HL-60/S4 (cell line): ENCODE measurements around the gene FBXO34.
"Not testable (repeated sequence)": the region's sequence is repeated elsewhere in the genome, so short reads cannot be mapped to it uniquely, and the experiment has no call there.

ENCODE experiments used
- in situ Hi-C: fragments of 300-500 bp; cut with MboI; formaldehyde crosslinking; loops from 2 replicates; pipeline ENCODE4 v1.14.3; 2022; ENCODE audit warnings: low sequenced_read_pairs

FBXO34 gene

GRCh38 chr14:55340482-55340881 lies 69.3 kb downstream of the FBXO34 start:
- in situ Hi-C loops = no loop called here

- in situ Hi-C loops = no loop called here
These were observed 70.6 kb downstream of the FBXO34 start for GRCh38 chr14:55341781-55342180.

- in situ Hi-C loops = not testable (repeated sequence)
These were observed 73.5 kb downstream of the FBXO34 start for GRCh38 chr14:55344582-55345163.

GRCh38 chr14:55347040-55347439 lies 75.8 kb downstream of the FBXO34 start:
- in situ Hi-C loops = no loop called here

- in situ Hi-C loops = no loop called here
These were observed 76.5 kb downstream of the FBXO34 start for GRCh38 chr14:55347748-55348147.

GRCh38 chr14:55348766-55349453 lies 77.7 kb downstream of the FBXO34 start:
- in situ Hi-C loops = no loop called here

- in situ Hi-C loops = no loop called here
These were observed 78.3 kb downstream of the FBXO34 start for GRCh38 chr14:55349565-55349964.

- in situ Hi-C loops = no loop called here
These were observed 79.2 kb downstream of the FBXO34 start for GRCh38 chr14:55350461-55350860.

GRCh38 chr14:55351111-55351510 lies 79.9 kb downstream of the FBXO34 start:
- in situ Hi-C loops = no loop called here

- in situ Hi-C loops = no loop called here
These were observed 81.0 kb downstream of the FBXO34 start for GRCh38 chr14:55352201-55352600.

- in situ Hi-C loops = no loop called here
These were observed 82.7 kb downstream of the FBXO34 start for GRCh38 chr14:55353686-55354467.

- in situ Hi-C loops = no loop called here
These were observed 83.3 kb downstream of the FBXO34 start for GRCh38 chr14:55354500-55354899.

- in situ Hi-C loops = no loop called here
These were observed 84.7 kb downstream of the FBXO34 start for GRCh38 chr14:55355922-55356321.

- in situ Hi-C loops = no loop called here
These were observed 85.7 kb downstream of the FBXO34 start for GRCh38 chr14:55356913-55357312.

- in situ Hi-C loops = no loop called here
These were observed 88.1 kb downstream of the FBXO34 start for GRCh38 chr14:55359307-55359706.

GRCh38 chr14:55361190-55361589 lies 90.0 kb downstream of the FBXO34 start:
- in situ Hi-C loops = no loop called here

GRCh38 chr14:55366271-55366670 lies 95.0 kb downstream of the FBXO34 start:
- in situ Hi-C loops = no loop called here

GRCh38 chr14:55370883-55371455 lies 99.7 kb downstream of the FBXO34 start:
- in situ Hi-C loops = no loop called here

- in situ Hi-C loops = no loop called here
These were observed 101.2 kb downstream of the FBXO34 start for GRCh38 chr14:55372423-55372822.

GRCh38 chr14:55372825-55373224 lies 101.6 kb downstream of the FBXO34 start:
- in situ Hi-C loops = no loop called here

- in situ Hi-C loops = no loop called here
These were observed 102.8 kb downstream of the FBXO34 start for GRCh38 chr14:55373784-55374705.
